BLaER1 treated with 17β-estradiol and CSF1 and Interleukin-3, amounts not matched to agents 10 nM and 100 nM (cell line): ENCODE data around the gene STX5.

Source experiments
- H3K27ac ChIP-seq, 11 experiments: shearing (Covaris generic); formaldehyde crosslinking; 2 replicates each; pipeline ENCODE4 v1.8.1; 2022
- H3K27me3 ChIP-seq, 11 experiments: shearing (Covaris generic); formaldehyde crosslinking; 2 replicates each; pipeline ENCODE4 v1.8.1; 2022
- H3K36me3 ChIP-seq, 11 experiments: shearing (Covaris generic); formaldehyde crosslinking; 2 replicates each; pipeline ENCODE4 v1.8.1; 2022
- H3K4me1 ChIP-seq, 10 experiments: shearing (Covaris generic); formaldehyde crosslinking; 2 replicates each; pipeline ENCODE4 v1.8.1; 2022
- H3K4me2 ChIP-seq, 11 experiments: shearing (Covaris generic); formaldehyde crosslinking; 2 replicates each; pipeline ENCODE4 v1.8.1; 2022
- H3K4me3 ChIP-seq, 10 experiments: shearing (Covaris generic); formaldehyde crosslinking; 2 replicates each; pipeline ENCODE4 v1.8.1; 2022
- H3K9ac ChIP-seq, 11 experiments: shearing (Covaris generic); formaldehyde crosslinking; 2 replicates each; pipeline ENCODE4 v1.8.1; 2022
- H3K9me3 ChIP-seq, 11 experiments: shearing (Covaris generic); formaldehyde crosslinking; replicated peaks in 1 of 11; 2 replicates each; pipeline ENCODE4 v1.8.1; 2022
- H4K20me1 ChIP-seq, 11 experiments: shearing (Covaris generic); formaldehyde crosslinking; 2 replicates each; pipeline ENCODE4 v1.8.1; 2022
- Cebpa-rat ChIP-seq, 11 experiments: shearing (Covaris generic); IDR thresholded peaks; 2 replicates each; pipeline ENCODE4 v1.8.1; 2022

The STX5 gene

GRCh38 chr11:62856333-62856895 is 24.6 kb upstream of the STX5 start:
- Histone ChIP-seq H4K20me1 (peaks cover 37 to 44% (median 41%) of the 10 kb centered on the region in 11 experiments), H3K27ac (peak overlapping the region; percentile 40 to 98 (median 94); a peak in 21 of 22 replicates), H3K4me2 (peak overlapping the region; percentile 82 to 97 (median 92)), H3K27me3 (no peaks in the 10 kb centered on the region), H3K4me1 (peaks cover 53 to 69% (median 61%) of the 10 kb centered on the region in 10 experiments), H3K36me3 (peaks cover 36 to 50% (median 38%) of the 10 kb centered on the region in 11 experiments), H3K9ac (peak overlapping the region; percentile 80 to 99 (median 95)), H3K9me3 (no peaks in the 10 kb centered on the region; a peak in 2 of 22 replicates), H3K4me3 (peak overlapping the region; percentile 82 to 96 (median 89))
- no peak for TF ChIP-seq Cebpa-rat (IDR thresholded peaks at IDR 0.05)

GRCh38 chr11:62855571-62856332 is 23.9 kb upstream of the STX5 start:
- peak overlapping the region; percentile 82 to 96 (median 89) for H3K4me3 ChIP-seq
- peaks cover 37 to 55% (median 42%) of the 10 kb centered on the region in 11 experiments for H3K36me3 ChIP-seq
- peaks cover 52 to 67% (median 55%) of the 10 kb centered on the region in 10 experiments for H3K4me1 ChIP-seq
- peak overlapping the region; percentile 56 to 98 (median 94); a peak in 21 of 22 replicates for H3K27ac ChIP-seq
- TF ChIP-seq Cebpa-rat (IDR thresholded peaks at IDR 0.05): no peak
- peak overlapping the region; percentile 93 to 99 (median 97) for H3K4me2 ChIP-seq
- H3K27me3 ChIP-seq: no peaks in the 10 kb centered on the region
- H3K9ac ChIP-seq: peak overlapping the region; percentile 86 to 99 (median 95)
- H4K20me1 ChIP-seq: peaks cover 40 to 48% (median 46%) of the 10 kb centered on the region in 11 experiments
- H3K9me3 ChIP-seq: no peaks in the 10 kb centered on the region; a peak in 2 of 22 replicates

DNA sequence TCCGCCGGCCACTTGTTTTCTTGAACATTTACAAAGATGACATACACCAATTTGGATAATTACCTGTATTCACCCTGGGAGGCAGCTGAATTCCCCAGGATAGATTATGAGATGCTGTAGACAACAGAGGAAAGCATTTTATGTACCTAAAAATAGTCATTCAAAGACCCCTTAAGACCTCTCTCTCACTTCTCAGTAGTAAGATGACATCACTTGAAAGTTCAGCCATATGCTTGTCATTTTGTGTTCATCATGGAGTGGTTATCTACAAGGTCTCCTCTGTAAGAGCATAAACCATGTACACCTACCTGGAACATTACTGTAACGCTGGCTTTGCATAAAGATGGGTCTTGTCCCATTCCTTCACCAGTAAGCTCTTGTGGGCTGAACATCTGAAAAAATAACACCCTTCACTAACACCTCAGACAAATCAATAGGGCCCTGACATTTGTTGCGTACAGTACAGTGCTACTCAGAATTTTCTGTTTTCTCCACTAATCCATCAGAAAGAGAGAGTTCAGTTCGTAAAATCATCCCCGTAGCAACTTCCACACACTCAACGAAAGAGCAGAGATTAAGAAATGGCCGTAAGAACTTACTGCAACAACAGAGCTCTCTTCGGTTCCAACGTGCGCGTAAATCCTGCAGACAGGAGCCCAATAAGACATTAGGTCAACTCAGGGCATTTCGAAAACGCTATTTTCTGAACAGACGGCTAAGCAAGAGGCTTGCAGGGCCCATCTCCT is 23.1 kb upstream of the STX5 start:
- Histone ChIP-seq H3K27me3 (no peaks in the 10 kb centered on the region), H4K20me1 (peaks cover 40 to 55% (median 51%) of the 10 kb centered on the region in 11 experiments), H3K9me3 (no peaks in the 10 kb centered on the region; a peak in 2 of 22 replicates), H3K4me3 (peak overlapping the region; percentile 82 to 96 (median 89)), H3K4me2 (peak overlapping the region; percentile 91 to 99 (median 97)), H3K9ac (peak overlapping the region; percentile 86 to 99 (median 95)), H3K27ac (peak overlapping the region; percentile 56 to 98 (median 94); a peak in 21 of 22 replicates), H3K36me3 (peaks cover 37 to 55% (median 42%) of the 10 kb centered on the region in 11 experiments), H3K4me1 (peaks cover 46 to 60% (median 51%) of the 10 kb centered on the region in 10 experiments)
- TF ChIP-seq Cebpa-rat (IDR thresholded peaks at IDR 0.05): no peak

DNA sequence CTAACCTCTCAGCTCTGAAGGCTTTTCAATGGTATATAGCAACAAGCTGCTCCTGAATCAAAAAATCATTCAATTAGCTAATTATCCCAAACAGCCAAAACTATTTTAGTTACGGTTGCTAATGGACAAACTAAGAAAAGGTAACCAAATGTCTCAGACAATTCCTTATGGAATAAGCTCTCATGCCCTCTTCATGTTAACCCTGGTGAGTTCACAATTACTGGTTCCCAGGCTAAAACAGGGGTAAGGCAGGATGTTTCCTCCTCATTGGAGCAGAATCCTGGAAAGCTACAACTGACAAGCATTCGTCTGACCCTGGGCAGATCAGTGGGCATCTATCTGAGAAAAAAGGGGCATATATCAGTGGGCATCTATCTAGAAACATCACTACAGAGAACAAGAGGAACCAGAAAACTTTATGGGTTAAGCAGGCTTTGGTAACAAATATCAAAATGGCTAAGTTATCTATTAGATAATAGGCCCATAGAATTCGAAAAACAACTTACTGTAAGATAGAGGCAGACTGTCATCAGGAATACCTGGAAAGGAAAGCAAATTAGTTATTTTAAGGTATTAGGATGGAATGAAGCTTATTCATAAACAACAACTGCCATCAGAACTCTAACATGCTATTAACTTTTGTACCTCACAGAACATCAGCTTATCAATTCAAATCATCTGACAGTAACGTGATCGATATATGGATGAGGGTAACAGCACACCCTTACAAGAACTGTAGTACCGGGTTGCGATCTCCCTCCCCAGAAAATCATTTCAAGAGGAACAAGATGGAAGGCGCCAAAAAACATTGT is 22.4 kb upstream of the STX5 start:
- Histone ChIP-seq H3K4me2 (peak overlapping the region; percentile 91 to 99 (median 97)), H3K36me3 (peaks cover 37 to 48% (median 42%) of the 10 kb centered on the region in 11 experiments), H3K27me3 (no peaks in the 10 kb centered on the region), H3K4me3 (peak overlapping the region; percentile 82 to 96 (median 89)), H3K27ac (peak overlapping the region; percentile 56 to 98 (median 94); a peak in 21 of 22 replicates), H4K20me1 (peaks cover 40 to 58% (median 54%) of the 10 kb centered on the region in 11 experiments), H3K9me3 (no peaks in the 10 kb centered on the region; a peak in 2 of 22 replicates), H3K9ac (peak overlapping the region; percentile 86 to 99 (median 95)), H3K4me1 (peaks cover 40 to 53% (median 46%) of the 10 kb centered on the region in 10 experiments)
- TF ChIP-seq Cebpa-rat (IDR thresholded peaks at IDR 0.05): no peak

DNA sequence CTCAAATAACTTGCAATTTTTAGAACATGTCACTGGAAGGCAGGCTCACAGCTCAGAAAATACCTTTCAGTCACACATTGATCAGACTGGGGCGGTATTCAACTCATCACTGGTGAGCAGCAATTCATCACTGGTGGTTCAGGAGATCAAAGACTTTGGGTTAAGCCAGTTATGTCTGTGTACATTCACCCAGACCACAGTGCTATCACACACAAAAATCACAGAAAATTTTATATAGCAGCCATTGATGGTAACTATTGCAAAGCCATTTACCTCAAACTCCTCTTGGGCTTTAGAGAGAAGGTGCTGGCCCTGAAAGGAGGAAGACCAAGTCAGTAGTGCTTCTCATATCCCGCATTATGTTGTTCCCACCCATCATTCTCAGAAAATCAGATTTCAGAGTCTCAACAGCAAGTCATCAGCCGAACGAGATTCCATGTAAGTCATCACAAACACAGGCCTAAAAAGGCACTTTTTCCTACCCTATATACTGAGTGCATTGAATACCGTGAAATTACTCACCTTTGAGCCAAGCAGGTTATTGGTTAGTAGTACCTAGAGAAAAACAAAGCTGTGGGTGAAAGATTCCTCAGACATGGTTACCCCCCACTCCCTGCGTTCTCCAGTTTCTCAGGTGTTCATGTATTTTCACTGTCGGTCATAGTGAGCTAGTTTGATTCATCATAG is 21.6 kb upstream of the STX5 start:
- H3K4me2 ChIP-seq: peak overlapping the region; percentile 91 to 99 (median 97)
- peak overlapping the region in 9 of 11 experiments; percentile 26 to 98 (median 95); a peak in 18 of 22 replicates for H3K27ac ChIP-seq
- no peaks in the 10 kb centered on the region; a peak in 2 of 22 replicates for H3K9me3 ChIP-seq
- no peak for TF ChIP-seq Cebpa-rat (IDR thresholded peaks at IDR 0.05)
- H3K4me1 ChIP-seq: peaks cover 38 to 51% (median 45%) of the 10 kb centered on the region in 10 experiments
- peaks cover 40 to 58% (median 54%) of the 10 kb centered on the region in 11 experiments for H4K20me1 ChIP-seq
- H3K36me3 ChIP-seq: peaks cover 37 to 48% (median 42%) of the 10 kb centered on the region in 11 experiments
- H3K4me3 ChIP-seq: peak overlapping the region; percentile 82 to 96 (median 89)
- H3K9ac ChIP-seq: peak overlapping the region; percentile 86 to 99 (median 95)
- no peaks in the 10 kb centered on the region for H3K27me3 ChIP-seq

- H3K27me3 ChIP-seq: no peaks in the 10 kb centered on the region
- TF ChIP-seq Cebpa-rat (IDR thresholded peaks at IDR 0.05): no peak
- peak overlapping the region; percentile 82 to 96 (median 89); a peak in 19 of 20 replicates for H3K4me3 ChIP-seq
- H3K27ac ChIP-seq: peak overlapping the region in 7 of 11 experiments; percentile 3 to 98 (median 95); a peak in 10 of 22 replicates
- H3K4me2 ChIP-seq: peak overlapping the region; percentile 91 to 99 (median 97)
- H3K9ac ChIP-seq: peak overlapping the region; percentile 86 to 99 (median 95); a peak in 21 of 22 replicates
- peaks cover 37 to 44% (median 42%) of the 10 kb centered on the region in 11 experiments for H3K36me3 ChIP-seq
- H3K4me1 ChIP-seq: peaks cover 31 to 43% (median 37%) of the 10 kb centered on the region in 10 experiments
- H3K9me3 ChIP-seq: no peaks in the 10 kb centered on the region; a peak in 2 of 22 replicates
- peaks cover 40 to 58% (median 54%) of the 10 kb centered on the region in 11 experiments for H4K20me1 ChIP-seq
Observed at GRCh38 chr11:62852523-62853188, 20.8 kb upstream of the STX5 start.
